DMS114 treated with DMSO at 0.1 percent for 48 hours (cell line): Measurements from ENCODE around the gene MFAP2.
"Not testable (repeated sequence)": the region's sequence is repeated elsewhere in the genome, so short reads cannot be mapped to it uniquely, and the experiment has no call there.

ENCODE experiments used
- DNase-seq: peaks from one replicate; lab custom pipeline; 2025; ENCODE audit not compliant: unreplicated experiment; lab: John Stamatoyannopoulos, UW

Gene MFAP2

DNA sequence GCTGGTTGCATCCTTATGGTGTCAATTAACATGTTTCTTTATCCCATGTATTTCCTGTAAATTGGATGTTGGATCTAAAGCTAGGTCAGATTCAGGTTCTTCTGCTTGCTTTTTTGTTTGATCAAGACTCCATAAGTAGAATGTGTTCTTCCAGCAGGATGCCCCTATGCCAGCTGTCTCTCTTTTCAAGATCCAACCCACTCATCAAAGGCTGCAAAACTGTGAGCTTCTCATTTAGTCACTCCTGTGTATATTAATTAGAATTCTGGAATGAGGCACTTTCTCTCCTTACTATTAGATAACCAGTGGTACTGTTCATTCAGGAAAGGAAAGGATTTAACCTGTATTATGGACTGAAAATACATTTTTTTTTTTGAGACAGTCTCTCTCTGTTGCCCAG is 46.5 kb downstream of the MFAP2 start:
- DNase-seq: not testable (repeated sequence)

DNA sequence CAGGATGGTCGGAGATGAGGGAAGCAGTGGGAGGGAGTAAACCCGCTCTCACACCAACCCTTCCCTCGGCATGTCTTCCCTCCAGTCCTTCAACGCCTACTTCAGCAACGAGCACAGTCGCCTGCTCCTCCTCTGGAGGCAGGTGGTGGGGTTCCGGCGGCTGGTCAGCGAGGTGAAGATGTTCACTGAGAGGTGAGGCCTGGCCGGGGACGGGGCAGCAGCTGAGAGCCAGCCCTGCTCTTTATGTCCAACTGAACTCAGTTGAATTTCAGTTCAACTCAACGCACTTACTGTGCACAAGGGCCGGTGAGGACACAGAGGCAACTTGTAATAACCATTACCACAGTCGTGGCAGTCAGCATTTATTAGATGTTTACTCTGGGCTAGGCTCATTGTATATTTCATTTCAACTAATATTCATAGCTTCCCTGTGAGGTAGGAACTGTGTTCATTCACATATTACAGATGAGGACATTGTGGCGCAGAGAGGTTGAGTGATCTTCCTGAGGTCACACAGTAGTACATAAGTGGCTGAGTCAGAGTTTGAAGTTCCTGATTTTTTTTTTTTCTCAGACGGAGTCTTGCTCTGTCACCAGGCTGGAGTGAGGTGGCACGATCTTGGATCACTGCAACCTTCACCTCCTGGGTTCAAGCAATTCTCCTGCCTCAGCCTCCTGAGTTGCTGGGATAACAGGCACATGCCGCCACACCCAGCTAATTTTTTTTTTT is 49.0 kb downstream of the MFAP2 start:
- DNase-seq: not testable (repeated sequence)

DNA sequence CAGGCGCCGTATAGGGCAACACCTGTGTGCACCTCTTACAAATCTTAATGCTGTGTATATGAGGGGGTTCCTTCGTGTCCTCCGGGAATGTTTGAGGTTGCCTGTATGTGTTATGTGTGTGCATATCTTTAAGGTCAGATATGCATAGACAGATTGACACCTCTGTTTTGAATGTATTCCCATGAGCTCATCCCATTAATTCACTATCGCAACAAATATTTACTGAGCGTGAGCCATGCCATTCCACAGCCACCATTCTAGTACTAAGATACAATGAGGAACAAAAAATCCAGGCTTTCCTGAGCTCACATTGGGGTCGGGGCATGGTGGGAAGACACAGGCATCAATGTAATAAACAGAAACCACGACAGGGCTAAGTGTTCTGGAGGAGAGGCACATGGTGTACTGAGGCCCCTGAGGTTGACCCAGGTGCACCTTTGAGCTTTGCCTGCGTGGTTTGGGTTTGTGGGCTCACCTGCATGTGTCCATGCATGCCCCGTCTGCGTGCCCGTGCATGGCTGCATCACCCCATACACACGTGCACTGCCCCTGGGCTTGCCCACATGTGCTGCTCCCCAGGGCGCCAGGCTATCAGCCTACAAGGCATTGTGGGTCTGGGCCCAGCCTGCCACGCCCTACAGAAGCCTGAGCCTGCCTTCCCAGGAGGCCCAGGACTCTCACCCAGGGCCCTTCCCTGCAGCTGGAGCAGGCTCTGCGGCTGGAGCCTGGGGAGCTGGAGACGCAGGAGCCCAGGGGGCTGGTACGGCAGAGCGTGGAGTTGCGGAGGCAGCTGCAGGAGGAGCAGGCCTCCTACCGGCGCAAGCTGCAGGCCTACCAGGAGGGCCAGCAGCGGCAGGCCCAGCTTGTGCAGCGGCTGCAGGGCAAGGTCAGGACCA is 51.0 kb downstream of the MFAP2 start:
- not testable (repeated sequence) for DNase-seq

DNA sequence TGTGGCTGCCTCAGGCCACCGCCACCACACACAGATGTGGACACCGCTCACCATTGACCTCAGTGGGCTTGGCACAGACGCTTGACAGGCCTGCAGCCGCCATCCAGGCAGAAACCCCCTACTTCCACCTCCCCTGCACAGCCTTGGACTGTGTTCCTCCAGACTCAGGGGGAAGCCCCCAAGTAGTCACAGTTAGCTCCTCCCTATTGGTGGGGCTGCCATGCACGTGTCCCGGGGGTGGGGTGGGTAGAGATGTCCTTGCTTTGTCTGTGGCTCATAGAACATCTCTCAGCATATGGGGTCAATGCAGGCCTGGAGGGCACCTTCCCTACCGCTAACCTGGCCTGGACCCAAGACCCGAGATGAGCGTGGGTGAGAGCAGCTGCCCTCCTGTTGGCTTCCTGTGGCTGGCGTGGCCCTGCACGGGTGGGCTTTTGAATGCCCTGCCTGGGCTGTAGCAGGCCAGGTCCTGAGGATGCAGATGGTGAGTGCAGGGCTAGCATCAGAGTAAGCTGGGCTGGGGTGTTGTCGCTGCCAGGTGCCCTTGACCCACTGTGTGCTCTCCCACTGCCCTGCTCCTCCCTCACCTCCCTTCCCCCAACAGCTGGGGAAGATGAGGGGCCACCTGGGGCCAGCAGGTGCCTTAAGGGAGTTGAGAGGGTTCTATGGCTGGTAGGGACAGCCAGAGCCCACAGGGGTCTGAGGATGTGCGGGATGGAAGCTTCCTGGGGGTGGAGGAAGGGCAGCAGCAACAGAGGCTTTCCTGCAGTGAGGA is 52.5 kb downstream of the MFAP2 start:
- no peak for DNase-seq

DNA sequence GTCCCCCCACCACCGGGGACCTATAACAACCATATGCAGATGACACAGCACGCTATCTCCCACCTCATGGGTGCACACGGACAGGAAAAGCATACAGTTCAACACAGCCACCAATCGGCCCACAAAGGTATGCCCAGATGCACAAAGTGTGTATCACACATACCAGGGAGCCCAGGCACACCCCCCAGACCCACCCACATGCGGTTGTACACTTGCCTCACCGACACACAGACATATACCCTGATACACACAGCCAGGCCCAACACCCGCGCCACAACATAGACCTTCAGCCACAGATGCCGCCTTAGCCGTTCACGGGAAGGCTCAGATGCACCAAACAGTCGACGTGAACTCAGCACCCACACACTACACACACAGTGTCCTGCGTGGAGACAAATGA is 53.2 kb downstream of the MFAP2 start:
- DNase-seq: no peak

DNA sequence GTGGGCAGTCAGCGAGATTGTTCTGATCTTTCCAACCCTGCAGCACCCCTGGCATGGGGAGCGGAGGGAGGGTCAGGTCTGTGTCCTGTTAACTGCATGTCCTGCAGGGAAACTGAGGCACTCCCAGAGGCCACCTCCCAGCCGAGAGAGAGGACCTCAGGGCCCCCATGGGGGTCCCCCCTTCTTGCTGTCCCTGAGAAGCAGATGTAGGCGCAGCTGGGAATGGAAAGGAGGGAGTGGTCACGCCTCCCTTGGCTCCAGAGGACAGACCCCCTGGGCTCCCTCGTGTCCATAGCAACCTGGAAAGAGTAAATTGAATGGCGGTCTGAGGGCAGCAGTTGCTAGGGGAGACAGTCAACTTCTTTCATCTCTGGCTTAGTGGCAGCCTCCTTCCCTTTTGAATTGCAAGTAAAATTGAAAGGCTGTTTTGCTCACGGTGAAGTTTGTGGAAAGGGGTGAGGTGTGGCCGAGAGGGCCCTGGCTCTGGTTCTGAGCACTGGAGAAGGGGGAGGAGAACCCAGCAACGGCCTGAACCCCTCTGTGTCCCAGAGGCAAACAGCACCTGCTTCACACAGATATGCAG is 53.8 kb downstream of the MFAP2 start:
- DNase-seq: no peak

DNA sequence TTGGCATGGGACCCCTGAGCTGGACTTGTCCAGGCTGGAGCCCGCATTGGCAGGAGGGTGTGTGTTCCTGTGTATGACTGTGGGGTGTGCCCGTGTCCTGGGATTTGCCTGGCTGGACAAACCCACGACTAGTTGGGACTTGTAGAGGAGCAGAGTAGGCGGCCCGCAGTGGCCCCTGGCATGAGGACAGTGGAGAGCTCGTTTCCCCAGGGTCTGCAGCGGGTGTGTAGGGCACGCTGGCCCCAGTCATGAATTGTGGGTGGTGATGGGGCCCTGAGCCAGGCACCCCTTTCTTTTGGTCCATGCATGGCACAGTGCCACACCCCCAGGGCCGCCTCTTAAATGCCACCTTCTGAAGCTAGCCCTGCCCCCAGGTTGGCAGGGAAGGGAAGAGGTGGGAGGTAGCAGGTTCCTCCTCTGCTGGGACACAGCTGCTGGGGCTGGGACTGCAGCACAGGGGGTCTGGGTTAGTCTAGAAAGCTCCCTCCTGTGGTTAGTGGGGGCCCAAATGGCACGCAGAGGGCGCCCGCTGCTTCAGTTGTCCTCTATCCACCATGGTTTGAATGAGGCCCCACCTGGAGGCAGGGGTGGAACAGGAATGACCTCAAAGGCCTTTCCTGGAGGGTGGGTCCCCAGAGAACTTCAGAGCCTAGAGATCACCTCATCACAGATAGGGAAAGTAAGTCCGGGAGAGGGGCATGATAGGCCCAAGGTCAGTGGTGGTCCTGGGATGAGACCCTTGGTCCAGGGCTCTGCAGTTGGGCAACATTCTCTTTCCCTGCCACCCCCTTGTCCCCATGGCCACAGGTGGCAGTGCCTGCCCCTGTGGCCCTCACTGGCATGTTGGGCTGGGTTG is 54.6 kb downstream of the MFAP2 start:
- DNase-seq: no peak

DNA sequence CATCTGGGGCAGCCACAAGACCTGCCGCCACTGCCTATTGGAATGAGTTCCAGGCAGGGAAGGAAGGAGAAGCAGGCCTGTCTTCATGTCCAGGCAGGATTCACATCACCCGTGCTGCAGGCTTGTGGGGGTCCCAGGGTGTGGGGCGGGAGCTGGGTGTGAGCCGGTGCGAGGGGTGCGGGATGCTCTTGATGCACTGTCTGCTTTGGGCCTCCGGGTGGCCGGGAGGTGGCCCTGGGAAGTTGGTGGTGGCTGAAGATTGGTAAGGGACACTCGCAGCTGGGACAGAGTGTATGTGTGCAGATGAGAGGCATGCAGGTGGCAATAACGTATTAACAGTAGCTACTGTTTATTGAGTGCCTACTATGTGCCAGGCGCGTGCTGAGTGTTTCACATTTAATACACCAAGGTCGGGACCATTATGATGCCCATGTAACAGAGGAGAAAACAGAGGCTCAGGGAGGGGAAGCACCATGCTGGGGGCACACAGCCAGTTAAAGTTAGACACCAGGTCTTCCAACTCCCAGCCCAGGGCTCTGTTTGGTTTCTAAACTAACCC is 55.4 kb downstream of the MFAP2 start:
- no peak for DNase-seq
